Right lobe of liver (tissue), 4 donors: ENCODE measurements around the gene RICTOR.

Source experiments
- POLR2A ChIP-seq: fragments of 450-650 bp; IDR thresholded peaks from one replicate; pipeline ENCODE4 v1.6.1; 2017; ENCODE audit warnings: antibody characterized with exemption, mild to moderate bottlenecking
- TF ChIP-seq, protein P1 (sequence below), 4 donors: fragments of 200-600 bp in 3 of 4; fragments of 450-650 bp in 1 of 4; IDR thresholded peaks; one replicate each; pipeline versions ENCODE4 v1.5.1 to v1.8.0; 2016 to 2022; ENCODE audit warnings: antibody characterized with exemption in 4 of 4, mild to moderate bottlenecking in 2 of 4
- donor health status: DM: no; HTN: no; CAD: no.
- donor health status: DM: no; HTN: no; CAD: no.
- donor health status: DM: no; HTN: yes; CAD: no.

DNA sequence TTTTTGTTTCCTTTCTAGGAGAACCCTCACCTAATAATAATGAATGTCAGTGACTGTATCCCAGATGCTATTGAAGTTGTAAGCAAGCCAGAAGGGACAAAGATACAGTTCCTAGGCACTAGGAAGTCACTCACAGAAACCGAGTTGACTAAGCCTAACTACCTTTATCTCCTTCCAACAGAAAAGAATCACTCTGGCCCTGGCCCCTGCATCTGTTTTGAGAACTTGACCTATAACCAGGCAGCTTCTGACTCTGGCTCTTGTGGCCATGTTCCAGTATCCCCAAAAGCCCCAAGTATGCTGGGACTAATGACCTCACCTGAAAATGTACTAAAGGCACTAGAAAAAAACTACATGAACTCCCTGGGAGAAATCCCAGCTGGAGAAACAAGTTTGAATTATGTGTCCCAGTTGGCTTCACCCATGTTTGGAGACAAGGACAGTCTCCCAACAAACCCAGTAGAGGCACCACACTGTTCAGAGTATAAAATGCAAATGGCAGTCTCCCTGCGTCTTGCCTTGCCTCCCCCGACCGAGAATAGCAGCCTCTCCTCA is 141.3 kb downstream of the RICTOR start:
- TF ChIP-seq, protein P1, sequence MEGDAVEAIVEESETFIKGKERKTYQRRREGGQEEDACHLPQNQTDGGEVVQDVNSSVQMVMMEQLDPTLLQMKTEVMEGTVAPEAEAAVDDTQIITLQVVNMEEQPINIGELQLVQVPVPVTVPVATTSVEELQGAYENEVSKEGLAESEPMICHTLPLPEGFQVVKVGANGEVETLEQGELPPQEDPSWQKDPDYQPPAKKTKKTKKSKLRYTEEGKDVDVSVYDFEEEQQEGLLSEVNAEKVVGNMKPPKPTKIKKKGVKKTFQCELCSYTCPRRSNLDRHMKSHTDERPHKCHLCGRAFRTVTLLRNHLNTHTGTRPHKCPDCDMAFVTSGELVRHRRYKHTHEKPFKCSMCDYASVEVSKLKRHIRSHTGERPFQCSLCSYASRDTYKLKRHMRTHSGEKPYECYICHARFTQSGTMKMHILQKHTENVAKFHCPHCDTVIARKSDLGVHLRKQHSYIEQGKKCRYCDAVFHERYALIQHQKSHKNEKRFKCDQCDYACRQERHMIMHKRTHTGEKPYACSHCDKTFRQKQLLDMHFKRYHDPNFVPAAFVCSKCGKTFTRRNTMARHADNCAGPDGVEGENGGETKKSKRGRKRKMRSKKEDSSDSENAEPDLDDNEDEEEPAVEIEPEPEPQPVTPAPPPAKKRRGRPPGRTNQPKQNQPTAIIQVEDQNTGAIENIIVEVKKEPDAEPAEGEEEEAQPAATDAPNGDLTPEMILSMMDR (IDR thresholded peaks at IDR 0.05): no peak
- TF ChIP-seq POLR2A: no peak
